IPS-20b (cell line): ENCODE measurements around the gene CD83.

Experiments used
- H3K27ac ChIP-seq: one replicate; pipeline ENCODE4 v1.5.1; 2013; ENCODE audit warnings: low read length
- H3K27me3 ChIP-seq: 2 replicates; pipeline ENCODE4 v1.6.1; 2013; ENCODE audit warnings: mild to moderate bottlenecking, low read length, inconsistent platforms; ENCODE audit not compliant: insufficient read depth
- H3K36me3 ChIP-seq: 2 replicates; pipeline ENCODE4 v1.6.1; 2013; ENCODE audit warnings: low read depth, mild to moderate bottlenecking, inconsistent platforms, low read length, moderate library complexity; ENCODE audit not compliant: insufficient read depth
- H3K4me1 ChIP-seq: 2 replicates; pipeline ENCODE4 v1.6.1; 2013; ENCODE audit warnings: mild to moderate bottlenecking, control low read depth, inconsistent platforms, low read length, moderate library complexity; ENCODE audit not compliant: insufficient read depth
- H3K4me3 ChIP-seq: 2 replicates; pipeline ENCODE4 v1.5.1; 2013; ENCODE audit warnings: mild to moderate bottlenecking, low read length, inconsistent platforms
- H3K9ac ChIP-seq: 2 replicates; pipeline ENCODE4 v1.6.1; 2013; ENCODE audit warnings: low read depth, mild to moderate bottlenecking, inconsistent platforms, low read length, moderate library complexity
- H3K9me3 ChIP-seq: 2 replicates; pipeline ENCODE4 v1.6.1; 2013; ENCODE audit warnings: mild to moderate bottlenecking, low read depth, low read length, inconsistent platforms; ENCODE audit not compliant: insufficient read depth

CD83 gene

DNA sequence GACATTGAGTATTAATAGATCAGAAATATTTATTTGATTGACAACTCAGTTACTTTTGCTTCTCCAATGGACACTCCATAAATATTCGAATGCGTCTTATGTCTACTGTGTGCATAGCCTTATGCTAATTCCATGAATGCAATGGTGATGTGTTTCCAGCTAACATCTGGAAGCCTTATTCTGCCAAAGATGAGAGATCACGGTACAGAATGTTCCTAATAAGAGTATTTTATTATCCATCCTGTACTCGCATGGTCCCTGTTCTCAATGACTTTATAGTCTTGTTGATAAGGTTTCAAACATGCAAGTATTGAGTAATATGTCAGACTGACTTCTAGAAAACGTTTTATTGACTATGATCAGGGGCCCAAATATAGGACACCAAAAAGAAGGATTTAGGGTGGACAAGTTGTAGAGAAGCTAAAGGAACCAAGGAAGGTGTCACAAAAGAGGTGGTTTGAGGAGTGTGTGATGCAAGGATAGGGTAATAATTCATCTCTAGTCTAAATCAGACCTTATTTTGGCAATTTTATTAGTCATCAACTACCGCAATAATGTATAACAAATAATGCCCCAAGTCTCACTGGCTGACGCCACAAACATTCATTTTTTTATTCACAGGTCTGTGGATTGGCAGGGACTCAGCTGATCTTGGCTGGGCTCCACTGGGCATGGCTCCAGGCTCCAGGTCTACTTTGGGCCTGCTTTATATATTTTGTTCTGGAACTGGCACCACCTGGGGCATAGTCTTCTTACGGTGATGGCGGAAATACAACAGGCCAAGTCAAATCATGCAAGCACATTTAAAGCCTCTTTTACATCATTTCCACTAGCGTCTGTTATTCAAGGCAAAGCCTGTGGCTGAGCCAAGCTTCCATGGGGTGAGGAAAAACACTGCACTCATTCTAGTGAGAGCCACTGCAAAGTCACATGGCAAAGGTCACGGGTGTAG is 24.5 kb upstream of the CD83 start:
- no peaks in the 10 kb centered on the region for H3K4me1 ChIP-seq
- H3K9ac ChIP-seq: no peak overlapping the region
- H3K27ac ChIP-seq: no peak overlapping the region

DNA sequence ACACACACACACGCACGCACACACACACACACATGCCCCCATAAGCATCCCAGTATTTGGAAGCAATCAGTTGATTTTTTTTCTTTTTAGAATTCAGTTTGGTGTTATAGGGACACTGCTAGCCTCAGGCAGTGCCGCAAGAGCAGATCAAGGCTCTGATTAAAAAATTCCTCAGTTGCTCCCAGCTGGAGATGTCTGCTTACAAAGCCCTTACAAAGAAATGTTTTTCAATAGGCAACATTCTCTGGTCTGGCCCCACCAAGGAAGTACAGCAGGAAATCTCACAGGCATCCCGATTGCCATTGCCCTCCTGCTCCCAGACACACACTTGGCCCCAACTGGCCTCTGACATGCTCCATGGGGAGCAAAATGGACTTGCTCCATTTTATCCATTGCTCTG is 22.9 kb upstream of the CD83 start:
- no peaks in the 10 kb centered on the region for H3K4me1 ChIP-seq
- no peak overlapping the region for H3K27ac ChIP-seq
- no peak overlapping the region for H3K4me3 ChIP-seq

More for the DNA sequence above, 24.5 kb upstream of the CD83 start:
- H3K27me3 ChIP-seq: no peaks in the 10 kb centered on the region
- no peak overlapping the region for H3K4me3 ChIP-seq
- no peaks in the 10 kb centered on the region for H3K36me3 ChIP-seq
- H3K9me3 ChIP-seq: no peaks in the 10 kb centered on the region

DNA sequence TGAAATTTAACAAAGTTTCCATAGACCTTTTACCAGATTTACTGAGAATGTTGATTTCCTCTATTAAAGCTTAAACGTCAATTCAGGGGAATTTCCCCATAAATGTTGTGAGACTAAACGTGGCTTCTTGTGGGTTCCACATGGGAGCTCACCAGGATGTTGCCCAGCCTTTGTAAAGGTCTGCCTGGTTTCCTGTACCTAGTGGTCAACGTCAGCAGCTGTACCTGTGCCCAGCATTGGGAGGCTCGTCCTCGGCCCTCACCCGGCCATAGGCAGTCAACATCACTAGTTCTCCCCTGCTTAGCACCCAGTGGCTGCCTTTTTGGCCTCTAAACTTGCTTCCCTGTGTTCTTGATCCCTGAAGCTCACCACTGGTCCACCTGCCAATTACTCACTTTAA is 22.1 kb upstream of the CD83 start:
- Histone ChIP-seq H3K4me3 (no peak overlapping the region), H3K36me3 (no peaks in the 10 kb centered on the region), H3K9ac (no peak overlapping the region), H3K27ac (no peak overlapping the region), H3K27me3 (no peaks in the 10 kb centered on the region), H3K4me1 (no peaks in the 10 kb centered on the region), H3K9me3 (no peaks in the 10 kb centered on the region)

More for the DNA sequence above, 22.9 kb upstream of the CD83 start:
- H3K27me3 ChIP-seq: no peaks in the 10 kb centered on the region
- no peaks in the 10 kb centered on the region for H3K9me3 ChIP-seq
- no peaks in the 10 kb centered on the region for H3K36me3 ChIP-seq
- H3K9ac ChIP-seq: no peak overlapping the region

DNA sequence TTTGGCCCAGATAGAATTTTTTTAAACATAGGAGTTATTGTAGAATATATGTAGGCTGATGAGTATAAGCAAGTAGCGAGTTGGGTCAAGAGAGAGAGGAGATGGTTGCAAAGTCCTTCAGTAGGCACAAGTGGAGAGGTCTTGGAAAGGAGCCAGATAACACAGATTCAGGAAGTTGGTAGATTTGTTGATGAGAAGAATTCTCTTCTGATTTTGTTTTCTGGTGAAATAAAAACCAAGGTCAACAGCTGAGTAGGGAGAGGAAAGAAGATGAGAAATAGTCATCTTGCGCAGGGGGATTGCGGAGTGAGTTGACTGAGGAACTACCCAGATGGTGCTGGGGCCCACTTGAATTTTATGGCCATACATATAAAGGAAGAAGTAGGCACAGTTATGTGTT is 17.4 kb upstream of the CD83 start:
- Histone ChIP-seq H3K27ac (no peak overlapping the region), H3K36me3 (no peaks in the 10 kb centered on the region), H3K9me3 (no peaks in the 10 kb centered on the region), H3K27me3 (no peaks in the 10 kb centered on the region), H3K4me1 (no peaks in the 10 kb centered on the region), H3K9ac (no peak overlapping the region), H3K4me3 (no peak overlapping the region)

DNA sequence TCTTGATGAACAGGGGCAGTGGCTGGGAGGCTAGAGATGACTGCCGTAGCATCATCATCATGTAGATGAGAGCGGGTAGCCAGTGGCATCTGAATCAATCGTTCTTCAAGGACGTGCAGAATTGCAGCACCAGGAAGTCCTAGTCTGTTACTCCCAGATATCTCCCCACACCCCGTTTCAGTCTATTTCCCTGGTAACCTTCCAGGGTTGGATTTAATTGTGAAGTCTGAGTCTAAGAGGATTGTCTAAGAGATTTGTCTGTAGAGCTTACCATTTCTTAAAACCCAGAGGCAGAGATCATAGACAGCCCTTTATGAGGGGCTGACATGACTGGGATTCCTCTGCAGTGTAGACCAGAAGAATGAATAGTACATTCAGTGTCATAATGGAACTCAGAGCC is 16.6 kb upstream of the CD83 start:
- no peaks in the 10 kb centered on the region for H3K4me1 ChIP-seq
- no peaks in the 10 kb centered on the region for H3K27me3 ChIP-seq

DNA sequence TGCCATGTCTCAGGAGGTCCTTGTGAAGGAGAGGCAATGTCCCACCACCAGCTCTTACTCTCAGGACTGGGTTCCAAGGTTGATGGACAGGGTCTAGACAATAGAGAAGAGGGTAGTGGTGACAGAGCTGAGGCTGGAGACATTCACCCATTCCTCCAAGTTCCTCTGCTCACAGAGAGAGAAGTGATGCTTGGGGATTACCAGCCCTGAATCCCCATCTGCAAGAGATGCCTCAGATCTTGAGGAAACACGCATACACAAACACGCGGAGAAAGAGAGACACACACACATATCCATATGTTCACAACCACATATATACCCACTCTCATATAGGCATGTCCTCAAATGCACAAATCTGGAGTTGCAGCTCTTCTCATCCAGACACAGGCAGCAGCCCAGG is 15.2 kb upstream of the CD83 start:
- H3K27ac ChIP-seq: no peak overlapping the region
- no peak overlapping the region for H3K4me3 ChIP-seq
- H3K9me3 ChIP-seq: peaks cover 9% of the 10 kb centered on the region
- no peak overlapping the region for H3K9ac ChIP-seq
- H3K4me1 ChIP-seq: no peaks in the 10 kb centered on the region
- no peaks in the 10 kb centered on the region for H3K36me3 ChIP-seq
- H3K27me3 ChIP-seq: no peaks in the 10 kb centered on the region

More for the DNA sequence above, 16.6 kb upstream of the CD83 start:
- H3K4me3 ChIP-seq: no peak overlapping the region
- no peaks in the 10 kb centered on the region for H3K36me3 ChIP-seq
- no peak overlapping the region for H3K27ac ChIP-seq
- H3K9me3 ChIP-seq: no peaks in the 10 kb centered on the region
- no peak overlapping the region for H3K9ac ChIP-seq

DNA sequence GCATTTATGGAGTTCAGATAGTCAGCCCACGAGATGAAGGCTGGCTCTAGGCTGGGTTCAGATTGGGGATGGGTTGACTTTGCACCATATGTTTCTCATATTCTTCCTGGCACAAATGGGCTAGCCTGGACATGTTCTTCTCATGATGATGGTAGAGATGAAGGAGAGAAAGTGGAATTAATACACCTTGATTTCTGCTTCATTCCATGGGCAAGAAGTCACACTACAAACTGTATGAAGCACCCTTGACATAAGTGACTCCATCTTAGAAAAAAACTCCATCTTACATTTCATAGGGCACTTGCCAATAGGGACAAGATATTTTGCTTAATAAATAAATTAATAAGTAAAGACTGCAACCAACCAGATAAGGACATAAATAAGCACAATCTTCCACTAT is 12.0 kb upstream of the CD83 start:
- no peak overlapping the region for H3K27ac ChIP-seq
- H3K4me1 ChIP-seq: no peaks in the 10 kb centered on the region
- peaks cover 12% of the 10 kb centered on the region for H3K9me3 ChIP-seq
- no peak overlapping the region for H3K4me3 ChIP-seq
- no peaks in the 10 kb centered on the region for H3K27me3 ChIP-seq
- H3K9ac ChIP-seq: no peak overlapping the region
- H3K36me3 ChIP-seq: no peaks in the 10 kb centered on the region

DNA sequence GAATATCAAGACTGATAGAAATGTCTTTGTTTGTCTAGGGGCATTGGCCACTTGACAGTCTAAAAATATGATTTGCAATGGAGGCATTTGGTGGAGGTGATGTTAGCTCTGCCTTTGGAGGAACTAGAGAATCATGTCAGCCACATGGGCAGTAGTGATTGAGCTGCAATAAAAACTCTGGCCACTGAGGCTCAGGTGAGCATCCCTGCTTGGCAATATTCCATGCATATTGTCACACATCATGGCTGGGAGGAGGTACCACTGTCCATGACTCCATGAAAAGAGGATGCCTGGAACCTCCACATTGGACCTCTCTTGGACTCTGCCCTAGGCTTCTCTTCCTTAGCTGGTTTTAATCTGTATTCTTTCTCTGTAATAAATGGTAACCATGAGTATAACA is 10.6 kb upstream of the CD83 start:
- Histone ChIP-seq H3K4me3 (no peak overlapping the region), H3K9ac (no peak overlapping the region), H3K36me3 (no peaks in the 10 kb centered on the region), H3K27ac (no peak overlapping the region), H3K9me3 (peaks cover 12% of the 10 kb centered on the region), H3K27me3 (no peaks in the 10 kb centered on the region), H3K4me1 (no peaks in the 10 kb centered on the region)

DNA sequence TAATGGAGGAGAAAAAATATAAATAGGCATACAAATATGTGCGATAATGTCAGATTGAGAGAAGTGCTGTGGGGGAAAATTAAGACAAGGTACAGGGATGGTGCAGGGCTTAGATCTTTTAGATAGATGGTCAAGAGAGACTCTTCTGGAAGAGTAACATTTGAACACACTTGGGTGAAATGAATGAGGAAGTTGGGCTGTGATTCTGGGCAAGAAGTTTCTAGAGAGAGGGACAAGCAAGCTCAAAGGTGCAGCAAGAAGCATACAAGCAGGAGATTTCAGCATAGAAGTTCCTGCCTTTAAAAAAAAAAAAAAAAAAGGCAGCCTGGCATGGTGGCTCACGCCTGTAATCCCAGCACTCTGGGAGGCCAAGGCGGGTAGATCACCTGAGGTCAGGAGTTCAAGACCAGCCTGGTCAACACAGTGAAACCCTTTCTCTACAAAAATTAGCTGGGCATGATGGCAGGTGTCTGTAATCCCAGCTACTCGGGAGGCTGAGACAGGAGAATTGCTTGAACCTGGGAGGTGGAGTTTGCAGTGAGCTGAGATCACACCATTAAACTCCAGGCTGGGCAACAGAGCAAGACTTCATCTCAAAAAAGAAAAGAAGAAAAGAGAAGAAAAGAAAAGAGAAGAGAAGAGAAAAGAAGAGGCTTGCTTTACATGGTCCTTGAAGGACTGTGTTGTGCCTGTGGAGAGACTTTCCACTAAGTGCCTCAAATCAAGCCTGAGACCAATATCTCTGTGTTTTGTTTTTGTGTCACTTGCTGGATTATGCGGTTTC is 9.7 kb upstream of the CD83 start:
- Histone ChIP-seq H3K27me3 (no peaks in the 10 kb centered on the region), H3K9me3 (peaks cover 12% of the 10 kb centered on the region), H3K9ac (no peak overlapping the region), H3K27ac (no peak overlapping the region), H3K4me1 (no peaks in the 10 kb centered on the region), H3K4me3 (no peak overlapping the region), H3K36me3 (no peaks in the 10 kb centered on the region)

DNA sequence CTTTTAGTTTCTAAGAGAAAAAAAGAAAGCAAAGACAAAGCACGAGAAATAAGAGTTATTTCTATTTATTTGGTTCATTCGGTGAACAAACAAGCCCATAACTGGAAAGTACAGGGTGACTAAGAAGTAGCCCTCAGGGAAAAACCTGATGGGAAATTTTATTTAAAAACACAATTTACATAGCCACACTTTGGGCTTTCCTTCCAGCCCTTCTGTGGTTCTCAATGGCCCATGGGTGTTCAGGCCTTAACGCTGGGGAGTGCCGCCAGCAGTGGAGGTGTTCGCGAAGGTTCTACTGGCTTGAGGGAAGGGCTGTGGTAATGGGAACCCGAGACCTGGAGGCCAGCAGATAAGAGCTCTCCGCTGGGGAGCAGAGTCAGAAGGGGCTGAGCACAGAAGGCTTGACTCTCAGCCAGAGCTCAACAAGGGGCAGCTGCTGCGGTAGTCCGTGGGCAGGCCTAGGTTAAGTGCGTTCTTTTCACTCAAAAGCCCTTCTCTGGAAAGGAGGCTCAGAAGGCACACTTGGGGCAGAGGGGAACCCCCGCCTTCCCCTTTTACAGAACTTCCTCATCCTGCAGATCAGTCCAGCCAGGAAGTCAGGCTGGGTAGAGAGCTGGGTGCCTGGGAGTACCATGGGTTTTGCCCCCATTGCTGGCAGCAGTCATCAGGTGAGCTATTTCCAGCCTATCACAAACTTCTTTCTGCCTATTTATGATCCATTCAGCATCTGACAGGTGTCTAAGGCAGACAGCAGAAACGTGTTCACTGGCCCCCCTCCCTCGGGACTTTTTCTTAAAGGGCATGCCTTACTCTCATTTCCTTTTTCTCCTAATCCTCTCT is 8.8 kb upstream of the CD83 start:
- Histone ChIP-seq H3K9me3 (peaks cover 12% of the 10 kb centered on the region), H3K27ac (no peak overlapping the region), H3K9ac (no peak overlapping the region), H3K4me1 (no peaks in the 10 kb centered on the region), H3K27me3 (no peaks in the 10 kb centered on the region), H3K4me3 (no peak overlapping the region), H3K36me3 (no peaks in the 10 kb centered on the region)

DNA sequence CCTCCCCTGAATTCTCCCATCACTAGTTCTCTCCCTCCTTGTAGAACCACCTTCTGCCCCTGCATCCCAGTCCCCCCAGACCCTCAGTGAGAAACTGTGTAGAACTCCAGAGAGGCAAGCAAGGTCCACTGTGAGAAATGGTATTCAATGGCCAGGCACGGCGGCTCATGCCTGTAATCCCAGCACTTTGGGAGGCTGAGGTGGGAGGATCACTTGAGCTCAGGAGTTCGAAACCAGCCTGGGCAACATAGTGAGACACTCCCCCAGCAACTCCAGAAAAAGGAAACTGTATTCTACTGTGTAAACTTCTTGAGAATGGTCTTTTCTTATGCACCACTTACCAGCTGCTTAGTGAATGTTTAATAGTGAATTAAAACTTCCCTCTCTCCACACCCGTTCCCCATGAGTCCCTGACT is 8.2 kb upstream of the CD83 start:
- Histone ChIP-seq H3K4me1 (no peaks in the 10 kb centered on the region), H3K27me3 (no peaks in the 10 kb centered on the region), H3K4me3 (no peak overlapping the region), H3K9ac (no peak overlapping the region), H3K9me3 (peaks cover 12% of the 10 kb centered on the region), H3K27ac (no peak overlapping the region), H3K36me3 (no peaks in the 10 kb centered on the region)
